GM10266 (cell line): ENCODE results near the gene AGPAT2.

Experiments
- DNase-seq: peaks from one replicate; pipeline ENCODE4 v3.0.0; 2012; ENCODE audit errors: extremely low spot score
- TF ChIP-seq, protein P1 (sequence below): IDR thresholded peaks from 2 replicates; pipeline ENCODE4 v1.5.1; 2012; ENCODE audit warnings: mild to moderate bottlenecking, low read depth; ENCODE audit not compliant: control insufficient read depth, insufficient read depth; ENCODE audit errors: missing control alignments

Gene AGPAT2

DNA sequence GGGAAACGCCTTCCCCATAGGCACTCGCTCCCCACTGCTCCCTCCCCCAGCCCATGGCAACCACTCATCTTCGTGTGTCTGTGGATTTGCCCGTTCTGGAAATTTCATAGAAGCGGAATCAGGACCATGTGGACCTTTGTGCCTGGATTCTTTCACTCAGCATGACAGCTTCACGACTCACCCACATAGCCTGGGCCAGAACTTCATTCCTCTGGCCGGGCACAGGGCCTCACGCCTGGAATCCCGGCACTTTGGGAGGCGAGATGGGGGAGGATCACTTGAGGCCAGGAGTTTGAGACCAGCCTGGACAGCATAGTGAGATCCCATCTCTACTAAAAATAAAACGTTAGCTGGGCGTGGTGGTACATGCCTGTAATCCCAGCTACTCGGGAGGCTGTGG lies 13.0 kb upstream of the AGPAT2 start:
- TF ChIP-seq, protein P1, sequence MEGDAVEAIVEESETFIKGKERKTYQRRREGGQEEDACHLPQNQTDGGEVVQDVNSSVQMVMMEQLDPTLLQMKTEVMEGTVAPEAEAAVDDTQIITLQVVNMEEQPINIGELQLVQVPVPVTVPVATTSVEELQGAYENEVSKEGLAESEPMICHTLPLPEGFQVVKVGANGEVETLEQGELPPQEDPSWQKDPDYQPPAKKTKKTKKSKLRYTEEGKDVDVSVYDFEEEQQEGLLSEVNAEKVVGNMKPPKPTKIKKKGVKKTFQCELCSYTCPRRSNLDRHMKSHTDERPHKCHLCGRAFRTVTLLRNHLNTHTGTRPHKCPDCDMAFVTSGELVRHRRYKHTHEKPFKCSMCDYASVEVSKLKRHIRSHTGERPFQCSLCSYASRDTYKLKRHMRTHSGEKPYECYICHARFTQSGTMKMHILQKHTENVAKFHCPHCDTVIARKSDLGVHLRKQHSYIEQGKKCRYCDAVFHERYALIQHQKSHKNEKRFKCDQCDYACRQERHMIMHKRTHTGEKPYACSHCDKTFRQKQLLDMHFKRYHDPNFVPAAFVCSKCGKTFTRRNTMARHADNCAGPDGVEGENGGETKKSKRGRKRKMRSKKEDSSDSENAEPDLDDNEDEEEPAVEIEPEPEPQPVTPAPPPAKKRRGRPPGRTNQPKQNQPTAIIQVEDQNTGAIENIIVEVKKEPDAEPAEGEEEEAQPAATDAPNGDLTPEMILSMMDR = no peak
- DNase-seq = no peak

GRCh38 chr9:136698635-136699246 lies 11.5 kb upstream of the AGPAT2 start:
- TF ChIP-seq, protein P1 = no peak
- DNase-seq = no peak

- TF ChIP-seq, protein P1 = no peak
- DNase-seq = no peak
Measured at GRCh38 chr9:136697821-136698526, 10.7 kb upstream of the AGPAT2 start.

DNA sequence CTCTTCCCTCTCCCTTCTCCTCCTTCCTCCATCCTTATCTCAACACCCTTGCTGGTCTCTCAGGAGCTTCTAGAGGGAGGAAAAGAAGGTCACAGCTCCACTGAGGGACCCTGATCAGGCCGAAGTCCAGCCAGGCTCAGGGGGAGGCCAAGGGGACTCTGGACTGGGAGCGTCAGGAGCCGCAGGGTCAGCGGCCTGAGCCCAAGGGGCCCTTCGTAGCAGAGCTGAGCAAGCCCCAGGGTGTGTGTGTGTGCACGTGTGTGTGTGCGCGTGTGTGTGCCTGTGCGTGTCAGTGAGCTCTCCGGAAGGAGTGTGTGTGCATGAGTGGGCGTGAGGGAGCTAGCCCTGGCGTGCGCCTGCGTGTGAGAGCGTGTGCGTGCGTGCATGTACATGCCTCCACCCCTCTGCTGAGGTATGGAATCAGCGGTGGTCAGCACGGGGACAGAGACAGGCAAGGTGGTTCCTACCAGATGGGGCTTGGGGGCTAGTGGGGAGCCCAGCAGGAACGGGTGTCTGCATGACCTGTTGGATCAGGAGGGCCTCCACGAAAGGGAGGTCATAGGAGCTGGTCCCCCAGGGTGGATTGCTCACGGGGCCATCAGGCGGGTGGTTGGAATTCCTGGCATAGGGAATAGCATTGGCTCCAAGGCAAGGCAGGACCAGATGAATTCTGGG lies 10.0 kb upstream of the AGPAT2 start:
- TF ChIP-seq, protein P1 = no peak
- no peak for DNase-seq

DNA sequence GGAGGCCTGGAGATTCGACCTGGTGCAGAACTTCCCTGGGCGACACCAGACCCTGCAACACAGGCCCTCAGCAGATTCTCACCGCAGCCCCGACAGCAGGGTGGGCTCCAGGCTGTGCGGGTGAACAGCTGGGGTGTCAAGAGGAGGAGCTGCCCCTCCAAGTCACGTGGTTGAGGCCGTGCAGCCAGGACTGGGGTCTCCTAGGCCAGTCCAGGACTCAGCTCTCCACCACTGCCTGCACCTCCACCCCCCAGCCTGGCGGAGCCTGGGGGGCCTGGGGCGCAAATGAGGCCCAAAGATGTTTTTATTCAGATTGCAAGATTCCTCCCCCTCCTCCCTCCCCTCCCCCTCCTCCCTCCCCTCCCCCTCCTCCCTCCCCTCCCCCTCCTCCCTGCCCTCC lies 9.2 kb upstream of the AGPAT2 start:
- TF ChIP-seq, protein P1 = no peak
- DNase-seq = no peak

DNA sequence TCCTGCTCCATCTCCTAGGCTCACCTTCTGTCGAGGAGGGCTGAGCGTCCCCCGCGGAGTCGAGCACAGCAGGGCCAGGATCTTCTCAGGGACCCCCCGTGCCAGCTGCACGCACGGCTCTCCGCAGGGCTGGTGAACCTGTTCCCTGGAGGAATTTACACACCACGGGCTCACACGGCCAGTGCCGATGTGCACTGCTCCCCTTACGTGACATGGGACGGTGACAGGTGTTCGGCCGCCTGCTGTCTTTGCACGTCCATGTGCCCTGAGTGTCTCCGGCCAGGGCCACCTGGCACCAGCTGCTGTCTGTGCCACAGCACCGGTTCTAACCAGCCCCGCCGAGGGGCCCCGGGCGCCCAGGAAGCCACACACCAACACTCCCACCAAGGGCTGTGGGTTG lies 8.7 kb upstream of the AGPAT2 start:
- TF ChIP-seq, protein P1 = no peak

GRCh38 chr9:136695435-136695895 lies 8.2 kb upstream of the AGPAT2 start:
- no peak for DNase-seq
- TF ChIP-seq, protein P1 = no peak

More for the DNA sequence above, 8.7 kb upstream of the AGPAT2 start:
- DNase-seq = no peak
